Stimulated activated naive B cell treated with anti-CD40 and anti-IgM and Interleukin-4, amounts not matched to agents 10 μg/mL and 1 μg/mL and 100 μg/mL, for 72 hours (primary cell): ENCODE data around the gene RASGRF2.

ENCODE experiments used
- ATAC-seq, 2 donors: fragments of 150-1000 bp; cut with Tn5 transposase; replicated peaks; 2 replicates each; pipeline ENCODE4 v1.10.0; 2021; ENCODE audit warnings: moderate library complexity in 1 of 2
- DNase-seq: peaks from one replicate; pipeline ENCODE4 v3.0.0; 2021
- H3K27ac Mint-ChIP-seq: one replicate; pipeline ENCODE4 v1.8.0; 2022; ENCODE audit warnings: mild to moderate bottlenecking, mixed read lengths
- H3K27me3 Mint-ChIP-seq, 2 donors: one replicate each; pipeline ENCODE4 v1.8.0; 2022; ENCODE audit warnings: mixed read lengths in 2 of 2
- H3K36me3 Mint-ChIP-seq, 2 donors: one replicate each; pipeline ENCODE4 v1.8.0; 2022; ENCODE audit warnings: mixed read lengths in 2 of 2, mild to moderate bottlenecking in 1 of 2
- H3K4me1 Mint-ChIP-seq, 2 donors: one replicate each; pipeline ENCODE4 v1.8.0; 2022; ENCODE audit warnings: mixed read lengths in 2 of 2, mild to moderate bottlenecking in 1 of 2
- H3K4me3 Mint-ChIP-seq, 2 donors: one replicate each; pipeline ENCODE4 v1.8.0; 2022; ENCODE audit warnings: mild to moderate bottlenecking in 2 of 2, mixed read lengths in 2 of 2, moderate library complexity in 1 of 2
- H3K9me3 Mint-ChIP-seq, 2 donors: one replicate each; pipeline ENCODE4 v1.8.0; 2022; ENCODE audit warnings: mixed read lengths in 2 of 2, mild to moderate bottlenecking in 1 of 2

The RASGRF2 gene

GRCh38 chr5:81191726-81192372, 231.7 kb downstream of the RASGRF2 start:
- Mint-ChIP-seq H3K27ac (no peak overlapping the region), H3K4me3 (no peak overlapping the region), H3K36me3 (no peaks in the 10 kb centered on the region), H3K9me3 (no peaks in the 10 kb centered on the region), H3K4me1 (peaks cover 6 to 7% of the 10 kb centered on the region in 2 donors), H3K27me3 (peaks cover 10 to 17% of the 10 kb centered on the region in 2 donors)
- DNase-seq (no peak), ATAC-seq (no peak)

DNA sequence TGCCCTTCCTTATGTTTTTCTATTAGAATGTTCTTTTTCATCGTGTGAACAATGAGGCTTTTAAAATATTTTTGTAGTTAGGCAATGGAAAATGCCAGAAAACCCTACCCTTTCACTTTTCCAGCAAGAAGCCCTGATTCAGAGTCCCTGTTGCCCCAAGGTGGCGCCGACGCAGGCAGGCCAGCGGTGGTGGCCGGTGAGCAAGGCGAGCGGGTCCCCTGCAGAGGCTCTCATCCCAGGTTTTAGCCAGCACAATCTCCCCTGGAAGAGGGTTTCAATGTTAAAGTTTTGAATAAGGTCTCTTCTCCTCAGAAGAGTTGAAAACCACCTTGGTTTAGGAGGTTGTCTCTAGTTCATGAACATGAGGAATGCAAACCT, 232.2 kb downstream of the RASGRF2 start:
- H3K4me3 Mint-ChIP-seq: no peak overlapping the region

GRCh38 chr5:81194633-81195334, 234.6 kb downstream of the RASGRF2 start:
- H3K27ac Mint-ChIP-seq: no peak overlapping the region

More for the DNA sequence above, 232.2 kb downstream of the RASGRF2 start:
- no peak for ATAC-seq
- no peaks in the 10 kb centered on the region for H3K9me3 Mint-ChIP-seq
- H3K27ac Mint-ChIP-seq: no peak overlapping the region
- H3K27me3 Mint-ChIP-seq: peaks cover 10 to 18% of the 10 kb centered on the region in 2 donors
- no peaks in the 10 kb centered on the region for H3K36me3 Mint-ChIP-seq
- peaks cover 6 to 7% of the 10 kb centered on the region in 2 donors for H3K4me1 Mint-ChIP-seq
- no peak for DNase-seq

GRCh38 chr5:81195335-81195929, 235.3 kb downstream of the RASGRF2 start:
- ATAC-seq (no peak), DNase-seq (no peak)
- Mint-ChIP-seq H3K9me3 (no peaks in the 10 kb centered on the region), H3K4me3 (no peak overlapping the region), H3K27ac (no peak overlapping the region), H3K36me3 (no peaks in the 10 kb centered on the region), H3K27me3 (peaks cover 10 to 13% of the 10 kb centered on the region in 2 donors), H3K4me1 (peaks cover 3 to 6% of the 10 kb centered on the region in 2 donors)

More at GRCh38 chr5:81194633-81195334, 234.6 kb downstream of the RASGRF2 start:
- H3K4me1 Mint-ChIP-seq: peaks cover 3 to 6% of the 10 kb centered on the region in 2 donors
- ATAC-seq: peak; percentile 97 to 98
- no peaks in the 10 kb centered on the region for H3K9me3 Mint-ChIP-seq
- peak overlapping the region; percentile 22 to 44 for H3K4me3 Mint-ChIP-seq
- peaks cover 10 to 18% of the 10 kb centered on the region in 2 donors for H3K27me3 Mint-ChIP-seq
- peak; percentile 69 for DNase-seq
- H3K36me3 Mint-ChIP-seq: no peaks in the 10 kb centered on the region

GRCh38 chr5:81202655-81203054, 242.5 kb downstream of the RASGRF2 start:
- Mint-ChIP-seq H3K27me3 (no peaks in the 10 kb centered on the region), H3K27ac (no peak overlapping the region), H3K4me1 (no peaks in the 10 kb centered on the region), H3K4me3 (no peak overlapping the region), H3K9me3 (no peaks in the 10 kb centered on the region), H3K36me3 (no peaks in the 10 kb centered on the region)
- DNase-seq (no peak), ATAC-seq (no peak)

DNA sequence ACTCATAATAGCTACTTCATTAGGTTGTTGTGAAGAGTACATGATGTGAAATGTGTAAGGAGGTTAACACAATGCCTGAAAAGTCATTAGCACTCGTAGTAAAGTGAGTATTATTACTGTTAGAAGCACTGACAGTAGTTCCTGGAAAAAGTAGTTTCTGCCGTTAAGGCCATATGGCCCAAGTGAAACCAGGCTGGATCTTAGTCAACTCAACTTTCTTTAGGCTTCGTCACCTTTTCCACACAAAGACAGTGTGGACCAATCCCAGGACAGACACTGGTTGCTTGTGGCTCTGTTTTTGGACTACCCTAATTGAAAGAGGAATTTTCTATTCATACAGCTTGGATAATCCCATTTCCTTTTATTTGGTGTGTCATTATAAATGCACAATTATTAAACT, 243.6 kb downstream of the RASGRF2 start:
- DNase-seq (no peak), ATAC-seq (peak in 1 of 2 donors; percentile 56)
- H3K27ac Mint-ChIP-seq: no peak overlapping the region
- no peaks in the 10 kb centered on the region for H3K27me3 Mint-ChIP-seq
- H3K36me3 Mint-ChIP-seq: no peaks in the 10 kb centered on the region
- no peak overlapping the region for H3K4me3 Mint-ChIP-seq
- no peaks in the 10 kb centered on the region for H3K4me1 Mint-ChIP-seq
- no peaks in the 10 kb centered on the region for H3K9me3 Mint-ChIP-seq

- no peak overlapping the region for H3K4me3 Mint-ChIP-seq
- no peak for DNase-seq
- H3K27ac Mint-ChIP-seq: no peak overlapping the region
- H3K36me3 Mint-ChIP-seq: no peaks in the 10 kb centered on the region
- H3K4me1 Mint-ChIP-seq: no peaks in the 10 kb centered on the region
- H3K27me3 Mint-ChIP-seq: no peaks in the 10 kb centered on the region
- ATAC-seq: no peak
- no peaks in the 10 kb centered on the region for H3K9me3 Mint-ChIP-seq
Observed at GRCh38 chr5:81204205-81204604, 244.0 kb downstream of the RASGRF2 start.

DNA sequence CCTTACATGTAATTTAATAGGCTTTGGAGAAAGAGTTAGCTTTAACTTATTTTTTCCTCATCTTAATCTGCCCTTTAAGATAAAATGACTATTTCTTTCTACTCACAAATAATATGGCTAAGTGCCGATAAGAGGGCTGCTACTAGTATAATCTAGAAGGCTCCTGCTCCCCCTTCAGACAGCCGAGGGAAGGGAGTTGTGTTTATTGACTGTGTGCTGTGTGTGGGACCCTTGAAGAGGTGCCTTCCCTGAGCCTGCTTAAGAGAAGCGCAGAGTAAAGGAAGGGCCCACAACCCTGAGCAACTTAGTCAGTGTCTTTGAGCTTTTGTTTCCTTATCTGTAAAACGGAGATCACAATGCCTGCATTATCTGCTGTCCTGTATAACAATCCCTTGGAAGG, 244.9 kb downstream of the RASGRF2 start:
- Mint-ChIP-seq H3K36me3 (no peaks in the 10 kb centered on the region), H3K4me1 (peaks cover 0 to 3% of the 10 kb centered on the region in 2 donors), H3K9me3 (no peaks in the 10 kb centered on the region), H3K27ac (no peak overlapping the region), H3K27me3 (no peaks in the 10 kb centered on the region), H3K4me3 (no peak overlapping the region)
- DNase-seq (no peak), ATAC-seq (no peak)

- DNase-seq (no peak), ATAC-seq (no peak)
- Mint-ChIP-seq H3K27ac (no peak overlapping the region), H3K4me3 (no peak overlapping the region), H3K9me3 (no peaks in the 10 kb centered on the region), H3K4me1 (peaks cover 0 to 3% of the 10 kb centered on the region in 2 donors), H3K36me3 (no peaks in the 10 kb centered on the region), H3K27me3 (no peaks in the 10 kb centered on the region)
Observed at GRCh38 chr5:81207009-81207408, 246.8 kb downstream of the RASGRF2 start.

GRCh38 chr5:81208904-81209303, 248.7 kb downstream of the RASGRF2 start:
- no peak for ATAC-seq
- no peak for DNase-seq
- no peaks in the 10 kb centered on the region for H3K27me3 Mint-ChIP-seq
- no peak overlapping the region for H3K27ac Mint-ChIP-seq
- no peaks in the 10 kb centered on the region for H3K36me3 Mint-ChIP-seq
- no peaks in the 10 kb centered on the region for H3K9me3 Mint-ChIP-seq
- peaks cover 0 to 3% of the 10 kb centered on the region in 2 donors for H3K4me1 Mint-ChIP-seq
- H3K4me3 Mint-ChIP-seq: no peak overlapping the region

DNA sequence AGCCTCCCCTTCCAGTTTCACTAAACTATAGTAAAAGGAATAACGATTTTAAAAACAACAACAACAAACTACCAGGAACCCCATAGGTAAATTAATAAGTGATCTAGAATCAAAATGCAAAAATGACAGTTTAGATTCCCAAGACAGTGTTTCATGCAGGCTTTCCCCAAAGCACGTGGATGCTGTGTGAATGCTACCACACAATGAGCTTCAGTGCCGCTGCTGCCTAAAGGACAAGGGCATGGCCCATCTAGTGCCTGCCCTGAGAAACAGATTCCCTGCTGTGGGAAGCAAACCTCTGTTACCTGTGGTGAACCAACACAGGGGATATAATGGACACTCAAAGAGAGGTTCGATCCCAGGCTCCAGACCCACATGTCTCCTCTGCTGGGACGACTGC, 249.2 kb downstream of the RASGRF2 start:
- peaks cover 0 to 3% of the 10 kb centered on the region in 2 donors for H3K4me1 Mint-ChIP-seq
- H3K27me3 Mint-ChIP-seq: no peaks in the 10 kb centered on the region
- H3K4me3 Mint-ChIP-seq: no peak overlapping the region
- no peak for DNase-seq
- ATAC-seq: no peak
- no peak overlapping the region for H3K27ac Mint-ChIP-seq
- H3K9me3 Mint-ChIP-seq: no peaks in the 10 kb centered on the region
- H3K36me3 Mint-ChIP-seq: no peaks in the 10 kb centered on the region

DNA sequence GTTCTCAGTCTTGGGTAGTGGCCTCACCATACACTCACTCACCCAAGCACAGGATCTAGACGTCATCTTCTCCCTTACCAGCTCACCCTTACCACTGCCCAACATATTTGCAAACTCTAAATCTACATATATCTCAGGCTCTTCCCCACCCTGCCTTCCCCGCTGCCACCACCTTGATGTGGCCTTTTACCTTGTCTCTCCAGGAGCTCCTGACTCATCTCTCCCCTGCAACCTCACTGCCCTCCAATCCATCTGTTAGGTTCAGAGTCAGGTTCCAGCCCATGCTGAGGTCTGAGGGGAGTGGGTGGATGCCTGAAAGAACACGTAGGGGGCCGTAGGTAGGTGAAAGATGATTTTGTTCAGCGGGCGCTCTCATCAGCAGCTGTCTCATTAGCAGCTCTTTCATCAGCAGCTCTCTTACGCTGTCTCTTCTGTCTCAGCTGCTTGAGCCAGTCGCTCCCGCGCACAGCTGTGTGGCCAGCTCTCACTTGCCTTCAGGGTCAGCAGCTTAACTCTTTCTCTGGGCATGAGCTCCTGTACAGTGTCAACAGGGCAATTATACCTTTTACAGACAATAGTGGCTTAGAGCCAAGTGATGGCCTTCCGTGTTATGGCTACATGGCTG, 249.8 kb downstream of the RASGRF2 start:
- peaks cover 0 to 3% of the 10 kb centered on the region in 2 donors for H3K4me1 Mint-ChIP-seq
- no peaks in the 10 kb centered on the region for H3K9me3 Mint-ChIP-seq
- H3K36me3 Mint-ChIP-seq: no peaks in the 10 kb centered on the region

DNA sequence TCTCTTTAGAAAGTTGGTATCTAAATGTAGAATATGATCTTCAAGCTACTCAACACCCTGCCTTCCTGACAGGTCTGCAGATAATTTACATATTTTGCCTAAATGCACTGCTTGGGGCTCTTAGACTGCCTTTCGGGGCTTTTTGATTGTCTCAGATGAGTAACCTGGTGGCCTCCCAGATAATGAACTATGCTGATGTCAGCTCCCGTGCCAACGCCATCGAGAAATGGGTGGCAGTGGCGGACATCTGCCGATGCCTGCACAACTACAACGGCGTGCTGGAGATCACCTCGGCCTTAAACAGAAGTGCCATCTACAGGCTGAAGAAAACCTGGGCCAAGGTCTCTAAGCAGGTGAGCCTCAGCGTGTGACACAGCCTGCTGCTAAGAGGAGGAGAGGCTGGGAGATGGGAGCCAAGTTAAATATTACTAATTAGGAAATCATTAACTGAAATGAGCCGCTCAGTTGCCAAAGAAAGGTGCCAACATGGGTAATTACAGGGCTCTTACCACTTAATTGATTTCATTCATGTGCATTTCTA, 252.1 kb downstream of the RASGRF2 start:
- H3K27ac Mint-ChIP-seq: peak overlapping the region; percentile 28

More for the DNA sequence above, 249.8 kb downstream of the RASGRF2 start:
- Mint-ChIP-seq H3K4me3 (no peak overlapping the region), H3K27ac (no peak overlapping the region), H3K27me3 (no peaks in the 10 kb centered on the region)
- DNase-seq (no peak), ATAC-seq (peak in 1 of 2 donors; percentile 22)

GRCh38 chr5:81213070-81213469, 252.9 kb downstream of the RASGRF2 start:
- no peak overlapping the region for H3K27ac Mint-ChIP-seq
- no peak for DNase-seq
- H3K36me3 Mint-ChIP-seq: no peaks in the 10 kb centered on the region
- H3K27me3 Mint-ChIP-seq: no peaks in the 10 kb centered on the region
- peaks cover 0 to 3% of the 10 kb centered on the region in 2 donors for H3K4me1 Mint-ChIP-seq
- H3K4me3 Mint-ChIP-seq: no peak overlapping the region
- H3K9me3 Mint-ChIP-seq: no peaks in the 10 kb centered on the region
- no peak for ATAC-seq

More for the DNA sequence above, 252.1 kb downstream of the RASGRF2 start:
- H3K27me3 Mint-ChIP-seq: no peaks in the 10 kb centered on the region
- no peaks in the 10 kb centered on the region for H3K9me3 Mint-ChIP-seq
- no peaks in the 10 kb centered on the region for H3K36me3 Mint-ChIP-seq
- peak overlapping the region in 1 of 2 donors; percentile 39 for H3K4me3 Mint-ChIP-seq
- peaks cover 0 to 3% of the 10 kb centered on the region in 2 donors for H3K4me1 Mint-ChIP-seq
- peak; percentile 46 to 81 for ATAC-seq
- DNase-seq: peak; percentile 32
